HG03039 (cell line): ENCODE results near the gene DDIAS.
A peak's percentile ranks its signal among the peaks of the same experiment; 100 is the strongest.
"Not testable (repeated sequence)": the region's sequence is repeated elsewhere in the genome, so short reads cannot be mapped to it uniquely, and the experiment has no call there.

ENCODE experiments used
- ATAC-seq: cut with Tn5 transposase; IDR thresholded peaks from one replicate; pipeline ENCODE4 v1.9.1; 2021; ENCODE audit warnings: mild to moderate bottlenecking, moderate library complexity; ENCODE audit not compliant: unreplicated experiment

The DDIAS gene

GRCh38 chr11:82901165-82901921, at the start of gene DDIAS:
TSS of gene DDIAS (plus strand) at chr11:82901736. CDS start at chr11:82914739, 13,003 bp downstream.
- peak; percentile 74 for ATAC-seq

- no peak for ATAC-seq
Observed at GRCh38 chr11:82854242-82854641, 47.3 kb upstream of the DDIAS start.

- ATAC-seq = not testable (repeated sequence)
Observed at GRCh38 chr11:82854916-82855315, 46.6 kb upstream of the DDIAS start.

GRCh38 chr11:82855616-82856015, 45.9 kb upstream of the DDIAS start:
- no peak for ATAC-seq

GRCh38 chr11:82857145-82857544, 44.4 kb upstream of the DDIAS start:
- ATAC-seq = no peak

GRCh38 chr11:82858133-82858532, 43.4 kb upstream of the DDIAS start:
- no peak for ATAC-seq

- ATAC-seq = no peak
Observed at GRCh38 chr11:82858556-82859091, 42.9 kb upstream of the DDIAS start.

- no peak for ATAC-seq
Observed at GRCh38 chr11:82859750-82860149, 41.8 kb upstream of the DDIAS start.

- ATAC-seq = no peak
Observed at GRCh38 chr11:82862379-82862778, 39.2 kb upstream of the DDIAS start.

- ATAC-seq = no peak
Observed at GRCh38 chr11:82863209-82863608, 38.3 kb upstream of the DDIAS start.

- ATAC-seq = no peak
Observed at GRCh38 chr11:82864268-82864667, 37.3 kb upstream of the DDIAS start.

- no peak for ATAC-seq
Observed at GRCh38 chr11:82865841-82866240, 35.7 kb upstream of the DDIAS start.

- ATAC-seq = no peak
Observed at GRCh38 chr11:82867495-82868082, 33.9 kb upstream of the DDIAS start.

GRCh38 chr11:82869657-82870056, 31.9 kb upstream of the DDIAS start:
- no peak for ATAC-seq

GRCh38 chr11:82871646-82872045, 29.9 kb upstream of the DDIAS start:
- no peak for ATAC-seq

GRCh38 chr11:82872377-82873150, 29.0 kb upstream of the DDIAS start:
- no peak for ATAC-seq

GRCh38 chr11:82873919-82874333, 27.6 kb upstream of the DDIAS start:
- ATAC-seq = no peak

- no peak for ATAC-seq
Observed at GRCh38 chr11:82874646-82875523, 26.7 kb upstream of the DDIAS start.

- ATAC-seq = no peak
Observed at GRCh38 chr11:82883853-82884252, 17.7 kb upstream of the DDIAS start.

GRCh38 chr11:82889133-82890001, 12.2 kb upstream of the DDIAS start:
- no peak for ATAC-seq
